K562 (cell line): ENCODE results near the gene PLXNA3. TPM values are rescaled to one million over a fixed set of nuclear protein-coding genes. Genes with fewer than 3 reads are reported as not detected.

Experiments
- ATAC-seq: fragments of 200-7000 bp; cut with Tn5 transposase; 3 replicates; pipeline ENCODE4 v1.9.1; 2020; ENCODE audit warnings: moderate library complexity
- BruUV-seq: library from RNA; stranded (reverse); fragments of 400-500 nt; replicated peaks from 2 replicates; lab custom pipeline; 2021; lab: Mats Ljungman, UMichigan
- CTCF ChIA-PET: fragments of 300-600 bp; formaldehyde crosslinking; extraction: SDS; loops from one replicate; lab custom pipeline; 2021; ENCODE audit warnings: low intra/inter-chr PET ratio; lab: Yijun Ruan, JAX
- POLR2A ChIA-PET: fragments of 300-600, 350-650 bp; sonication (Branson Sonifier 250); formaldehyde crosslinking; extraction: SDS; loops from one replicate; lab custom pipeline; 2021; ENCODE audit warnings: antibody characterized with exemption, inconsistent platforms; lab: Yijun Ruan, JAX
- DNase-seq, 4 experiments: peaks; one replicate each; pipeline versions ENCODE4 v3.0.0 to v3.0.0-alpha.2; 2011 to 2018; ENCODE audit warnings: low spot score in 3 of 4, mixed read lengths in 3 of 4; ENCODE audit errors: extremely low read depth in 1 of 4
- FAIRE-seq: peaks from 2 replicates; lab custom pipeline; 2011; peaks lifted over from hg19 to GRCh38; lab: Jason Lieb, UNC
- H2AFZ ChIP-seq: 2 replicates; pipeline ENCODE4 v1.6.0; 2011; ENCODE audit warnings: low read depth, low read length, control low read depth, inconsistent platforms
- H3K27ac ChIP-seq: fragments of 200-600 bp; 3 replicates; pipeline ENCODE4 v1.8.0; 2011; ENCODE audit warnings: low read depth, mild to moderate bottlenecking, control low read depth, inconsistent platforms, low read length, moderate library complexity, mixed read lengths; ENCODE audit errors: extremely low read depth
- H3K27me3 ChIP-seq, 2 experiments: fragments of 300-600 bp in 1 of 2; 2 replicates in 1 of 2; 3 replicates in 1 of 2; pipeline versions ENCODE4 v1.6.0 to v1.8.0; 2011; ENCODE audit warnings: inconsistent platforms in 2 of 2, low read length in 2 of 2, mild to moderate bottlenecking in 1 of 2, mixed read lengths in 1 of 2, moderate library complexity in 1 of 2; ENCODE audit not compliant: control insufficient read depth in 2 of 2, insufficient read depth in 2 of 2
- H3K36me3 ChIP-seq: fragments of 300-600 bp; 3 replicates; pipeline ENCODE4 v1.8.0; 2011; ENCODE audit warnings: mild to moderate bottlenecking, low read length, inconsistent platforms; ENCODE audit not compliant: control insufficient read depth, insufficient read depth
- H3K4me1 ChIP-seq, 2 experiments: fragments of 200-600 bp in 1 of 2; replicated peaks in 1 of 2; 2 replicates in 1 of 2; 3 replicates in 1 of 2; pipeline versions ENCODE4 v1.5.1 to v1.8.0; 2011; ENCODE audit warnings: inconsistent platforms in 2 of 2, low read length in 2 of 2, mild to moderate bottlenecking in 1 of 2, mixed read lengths in 1 of 2, moderate library complexity in 1 of 2; ENCODE audit not compliant: control insufficient read depth in 2 of 2, insufficient read depth in 2 of 2
- H3K4me2 ChIP-seq: 2 replicates; pipeline ENCODE4 v1.6.1; 2011; ENCODE audit warnings: low read length, control low read depth, inconsistent platforms, mixed read lengths; ENCODE audit not compliant: insufficient read depth
- H3K4me3 ChIP-seq: fragments of 200-600 bp; sonication (generic), shearing (Covaris generic); 2 replicates; pipeline ENCODE4 v1.5.1; 2016; ENCODE audit warnings: control low read depth, inconsistent platforms
- H3K79me2 ChIP-seq: fragments of 200-600 bp; 3 replicates; pipeline ENCODE4 v1.8.0; 2011; ENCODE audit warnings: low read length, inconsistent platforms; ENCODE audit not compliant: control insufficient read depth, insufficient read depth
- H3K9ac ChIP-seq, 2 experiments: 2 replicates each; pipeline versions ENCODE4 v1.6.0 to v1.6.1; 2011; ENCODE audit warnings: low read depth in 2 of 2, low read length in 2 of 2, control low read depth in 1 of 2, inconsistent platforms in 1 of 2, mild to moderate bottlenecking in 1 of 2, mixed read lengths in 1 of 2; ENCODE audit not compliant: insufficient read depth in 1 of 2
- H3K9me1 ChIP-seq: one replicate; pipeline ENCODE4 v1.6.0; 2011; ENCODE audit warnings: inconsistent platforms, mild to moderate bottlenecking, low read length, moderate library complexity; ENCODE audit not compliant: control insufficient read depth, insufficient read depth
- H3K9me3 ChIP-seq: replicated peaks from 2 replicates; pipeline ENCODE4 v1.5.1; 2011; ENCODE audit warnings: low read depth, low read length, inconsistent platforms; ENCODE audit not compliant: control insufficient read depth, insufficient read depth
- H4K20me1 ChIP-seq: replicated peaks from 2 replicates; pipeline ENCODE4 v1.6.1; 2011; ENCODE audit warnings: low read length, inconsistent platforms, mixed read lengths; ENCODE audit not compliant: control insufficient read depth, insufficient read depth
- ATF1 ChIP-seq, 2 experiments: fragments of 450-650 bp in 1 of 2; IDR thresholded peaks; 2 replicates each; pipeline ENCODE4 v1.6.1; 2016; ENCODE audit warnings: missing compliant biosample characterization in 1 of 2, missing genetic modification characterization in 1 of 2
- CC2D1A ChIP-seq: fragments of 450-650 bp; IDR thresholded peaks from 2 replicates; pipeline ENCODE4 v1.6.1; 2017; ENCODE audit warnings: mild to moderate bottlenecking
- GABPB1 ChIP-seq: sonication (generic); formaldehyde crosslinking; IDR thresholded peaks from 2 replicates; pipeline ENCODE4 v1.8.0; 2022; ENCODE audit warnings: mild to moderate bottlenecking, missing genetic modification reagents
- GTF2E2 ChIP-seq: fragments of 200-800 bp; sonication (Bioruptor generic); IDR thresholded peaks from 2 replicates; pipeline ENCODE4 v1.6.1; 2016; ENCODE audit warnings: missing genetic modification characterization, missing compliant biosample characterization
- HNRNPUL1 ChIP-seq: fragments of 200-400 bp; formaldehyde crosslinking; IDR thresholded peaks from 2 replicates; pipeline ENCODE4 v1.6.1; 2017; ENCODE audit warnings: low read length
- MCM5 ChIP-seq: fragments of 450-650 bp; IDR thresholded peaks from 2 replicates; pipeline ENCODE4 v1.6.1; 2016; ENCODE audit warnings: low read depth
- RBM22 ChIP-seq: fragments of 200-400 bp; formaldehyde crosslinking; IDR thresholded peaks from 2 replicates; pipeline ENCODE4 v1.6.1; 2018; ENCODE audit warnings: low read length, low read depth; ENCODE audit not compliant: poor library complexity, severe bottlenecking
- RCOR1 ChIP-seq, 2 experiments: IDR thresholded peaks; 2 replicates each; pipeline ENCODE4 v1.6.1; 2012; ENCODE audit warnings: low read depth in 2 of 2, low read length in 2 of 2, borderline replicate concordance in 1 of 2, improper control_type of control experiment in 1 of 2
- TGIF2 ChIP-seq: sonication (generic); formaldehyde crosslinking; IDR thresholded peaks from 2 replicates; pipeline ENCODE4 v1.8.1; 2022; ENCODE audit warnings: mild to moderate bottlenecking, missing genetic modification reagents, moderate library complexity
- ZFP1 ChIP-seq: fragments of 450-650 bp; formaldehyde crosslinking; IDR thresholded peaks from 2 replicates; pipeline ENCODE4 v1.4.0; 2020; ENCODE audit warnings: mild to moderate bottlenecking, mixed read lengths
- ZNF197 ChIP-seq: fragments of 200-800 bp; sonication (Bioruptor generic); IDR thresholded peaks from 2 replicates; pipeline ENCODE4 v1.6.1; 2016; ENCODE audit warnings: low read depth, missing genetic modification characterization, missing compliant biosample characterization
- ZNF217 ChIP-seq: sonication (generic); formaldehyde crosslinking; IDR thresholded peaks from 2 replicates; pipeline ENCODE4 v1.8.0; 2022; ENCODE audit warnings: mild to moderate bottlenecking, missing genetic modification reagents
- ZNF311 ChIP-seq: fragments of 250-450 bp; sonication (Bioruptor Pico); IDR thresholded peaks from 2 replicates; pipeline ENCODE4 v1.4.0; 2020; ENCODE audit warnings: mild to moderate bottlenecking, moderate library complexity
- WGBS: fragments of 100-300 bp; shearing (Covaris generic); methylation state at CpG from one replicate; pipeline ENCODE4 v1.1.6; 2016; ENCODE audit warnings: low coverage, mixed read lengths; ENCODE audit not compliant: insufficient coverage; ENCODE audit errors: missing lambda C conversion rate; 5-methylcytosine and 5-hydroxymethylcytosine counted together
- in situ Hi-C: fragments of 300-500 bp; cut with MboI; formaldehyde crosslinking; loops from 4 replicates; pipeline ENCODE4 v1.15.0; 2018; ENCODE audit warnings: inconsistent platforms, mixed read lengths
- intact Hi-C: fragments of 100-400 bp; cut with micrococcal nuclease; formaldehyde crosslinking; loops from 2 replicates; pipeline ENCODE4 v1.14.2; 2022
- polyA plus RNA-seq, 8 experiments: library from polyadenylated mRNA; depleted of rRNA in 4 of 8; stranded (reverse) in 5 of 8; unstranded in 3 of 8; fragments of >200 nt; fragmentation: Nextera tagmentation in 2 of 8; fragmentation: Illumina TruSeq in 1 of 8; extraction: Ambion mirVana in 2 of 8; extraction: Trizol in 1 of 8; gene quantifications; 2 replicates each; pipeline versions ENCODE4 v1.2.1 to v1.2.3, GENCODE V29; 2011 to 2014; ENCODE audit warnings: inconsistent platforms in 1 of 8, missing spikeins in 1 of 8
- total RNA-seq, 7 experiments: library from RNA; depleted of rRNA in 6 of 7; stranded (reverse); fragments of >200 nt in 6 of 7; fragmentation: Illumina TruSeq in 2 of 7; extraction: Trizol in 2 of 7; gene quantifications; 2 replicates each; pipeline versions ENCODE4 v1.2.1 to v1.2.3, GENCODE V29; 2011 to 2021; ENCODE audit warnings: low replicate concordance in 1 of 7
- TF ChIP-seq, protein P1 (sequence below): fragments of 450-650 bp; formaldehyde crosslinking; IDR thresholded peaks from 2 replicates; pipeline ENCODE4 v1.4.0; 2020; ENCODE audit warnings: mild to moderate bottlenecking, mixed read lengths
- TF ChIP-seq, protein P2 (sequence below): fragments of 450-650 bp; formaldehyde crosslinking; IDR thresholded peaks from 2 replicates; pipeline ENCODE4 v1.4.0; 2022; ENCODE audit warnings: mild to moderate bottlenecking, moderate library complexity
- TF ChIP-seq, protein P3 (sequence below): sonication (generic); formaldehyde crosslinking; IDR thresholded peaks from 2 replicates; pipeline ENCODE4 v1.8.0; 2023; ENCODE audit warnings: mild to moderate bottlenecking, missing genetic modification reagents

PLXNA3 gene
- total and polyA plus RNA-seq, 9 of the 15 experiments (the other 6 are each of a cell fraction or from before 2014, with no cell fraction given): 0.32 to 47.8 (median 7.5) TPM

DNA sequence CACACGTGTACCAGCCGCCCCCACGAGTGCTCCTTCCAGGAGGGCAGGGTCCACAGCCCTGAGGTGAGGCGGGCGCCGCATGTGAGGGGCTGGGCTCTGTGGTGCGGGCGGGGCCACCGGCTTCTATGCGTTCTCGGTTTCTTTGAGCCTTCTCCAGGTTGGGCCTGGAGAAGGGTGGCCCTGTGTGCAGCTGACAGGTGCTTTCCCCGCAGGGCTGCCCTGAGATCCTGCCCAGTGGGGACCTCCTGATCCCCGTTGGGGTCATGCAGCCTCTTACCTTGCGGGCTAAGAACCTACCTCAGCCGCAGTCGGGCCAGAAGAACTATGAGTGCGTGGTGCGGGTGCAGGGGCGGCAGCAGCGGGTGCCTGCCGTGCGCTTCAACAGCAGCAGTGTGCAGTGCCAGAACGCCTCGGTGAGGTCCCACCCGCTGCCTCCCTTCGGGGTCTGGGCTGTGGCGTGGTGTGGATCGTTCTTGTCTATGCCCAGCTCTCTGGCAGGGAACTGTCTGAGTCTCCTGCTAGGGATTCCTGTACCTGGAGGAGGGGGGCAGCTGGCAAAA lies 6.8 kb downstream of the PLXNA3 start:
- in situ Hi-C loops (no loop called here), intact Hi-C loops (no loop called here)
- 98% methylated on average over 7 of the region's 28 CpGs for WGBS
- TF ChIP-seq ATF1 (CRISPR knock-in tag; IDR thresholded peaks at IDR 0.05) (no peak), ATF1 (tag; IDR thresholded peaks at IDR 0.05) (no peak), MCM5 (no peak), TGIF2 (CRISPR knock-in tag) (no peak), RBM22 (no peak), ZNF217 (no peak), GTF2E2 (tag) (no peak), CC2D1A (no peak), ZNF311 (CRISPR knock-in tag) (no peak), HNRNPUL1 (no peak), ZNF197 (CRISPR knock-in tag) (no peak), ZFP1 (CRISPR knock-in tag) (no peak), GABPB1 (CRISPR knock-in tag) (no peak), RCOR1 (IDR thresholded peaks at IDR 0.05; ENCODE audit: borderline replicate concordance in 1 of 2, low read depth in 2 of 2, low read length in 2 of 2) (no peak)
- TF ChIP-seq, protein P1, sequence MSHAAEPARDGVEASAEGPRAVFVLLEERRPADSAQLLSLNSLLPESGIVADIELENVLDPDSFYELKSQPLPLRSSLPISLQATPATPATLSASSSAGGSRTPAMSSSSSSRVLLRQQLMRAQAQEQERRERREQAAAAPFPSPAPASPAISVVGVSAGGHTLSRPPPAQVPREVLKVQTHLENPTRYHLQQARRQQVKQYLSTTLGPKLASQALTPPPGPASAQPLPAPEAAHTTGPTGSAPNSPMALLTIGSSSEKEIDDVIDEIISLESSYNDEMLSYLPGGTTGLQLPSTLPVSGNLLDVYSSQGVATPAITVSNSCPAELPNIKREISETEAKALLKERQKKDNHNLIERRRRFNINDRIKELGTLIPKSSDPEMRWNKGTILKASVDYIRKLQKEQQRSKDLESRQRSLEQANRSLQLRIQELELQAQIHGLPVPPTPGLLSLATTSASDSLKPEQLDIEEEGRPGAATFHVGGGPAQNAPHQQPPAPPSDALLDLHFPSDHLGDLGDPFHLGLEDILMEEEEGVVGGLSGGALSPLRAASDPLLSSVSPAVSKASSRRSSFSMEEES (CRISPR knock-in tag): no peak
- TF ChIP-seq, protein P2, sequence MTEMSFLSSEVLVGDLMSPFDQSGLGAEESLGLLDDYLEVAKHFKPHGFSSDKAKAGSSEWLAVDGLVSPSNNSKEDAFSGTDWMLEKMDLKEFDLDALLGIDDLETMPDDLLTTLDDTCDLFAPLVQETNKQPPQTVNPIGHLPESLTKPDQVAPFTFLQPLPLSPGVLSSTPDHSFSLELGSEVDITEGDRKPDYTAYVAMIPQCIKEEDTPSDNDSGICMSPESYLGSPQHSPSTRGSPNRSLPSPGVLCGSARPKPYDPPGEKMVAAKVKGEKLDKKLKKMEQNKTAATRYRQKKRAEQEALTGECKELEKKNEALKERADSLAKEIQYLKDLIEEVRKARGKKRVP (CRISPR knock-in tag): no peak
- TF ChIP-seq, protein P3, sequence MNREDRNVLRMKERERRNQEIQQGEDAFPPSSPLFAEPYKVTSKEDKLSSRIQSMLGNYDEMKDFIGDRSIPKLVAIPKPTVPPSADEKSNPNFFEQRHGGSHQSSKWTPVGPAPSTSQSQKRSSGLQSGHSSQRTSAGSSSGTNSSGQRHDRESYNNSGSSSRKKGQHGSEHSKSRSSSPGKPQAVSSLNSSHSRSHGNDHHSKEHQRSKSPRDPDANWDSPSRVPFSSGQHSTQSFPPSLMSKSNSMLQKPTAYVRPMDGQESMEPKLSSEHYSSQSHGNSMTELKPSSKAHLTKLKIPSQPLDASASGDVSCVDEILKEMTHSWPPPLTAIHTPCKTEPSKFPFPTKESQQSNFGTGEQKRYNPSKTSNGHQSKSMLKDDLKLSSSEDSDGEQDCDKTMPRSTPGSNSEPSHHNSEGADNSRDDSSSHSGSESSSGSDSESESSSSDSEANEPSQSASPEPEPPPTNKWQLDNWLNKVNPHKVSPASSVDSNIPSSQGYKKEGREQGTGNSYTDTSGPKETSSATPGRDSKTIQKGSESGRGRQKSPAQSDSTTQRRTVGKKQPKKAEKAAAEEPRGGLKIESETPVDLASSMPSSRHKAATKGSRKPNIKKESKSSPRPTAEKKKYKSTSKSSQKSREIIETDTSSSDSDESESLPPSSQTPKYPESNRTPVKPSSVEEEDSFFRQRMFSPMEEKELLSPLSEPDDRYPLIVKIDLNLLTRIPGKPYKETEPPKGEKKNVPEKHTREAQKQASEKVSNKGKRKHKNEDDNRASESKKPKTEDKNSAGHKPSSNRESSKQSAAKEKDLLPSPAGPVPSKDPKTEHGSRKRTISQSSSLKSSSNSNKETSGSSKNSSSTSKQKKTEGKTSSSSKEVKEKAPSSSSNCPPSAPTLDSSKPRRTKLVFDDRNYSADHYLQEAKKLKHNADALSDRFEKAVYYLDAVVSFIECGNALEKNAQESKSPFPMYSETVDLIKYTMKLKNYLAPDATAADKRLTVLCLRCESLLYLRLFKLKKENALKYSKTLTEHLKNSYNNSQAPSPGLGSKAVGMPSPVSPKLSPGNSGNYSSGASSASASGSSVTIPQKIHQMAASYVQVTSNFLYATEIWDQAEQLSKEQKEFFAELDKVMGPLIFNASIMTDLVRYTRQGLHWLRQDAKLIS (CRISPR knock-in tag): no peak
- peaks cover 87% of the 10 kb centered on the region; the same call in 2 of the 3 replicates for H3K36me3 ChIP-seq
- no peaks in the 10 kb centered on the region for H3K9me1 ChIP-seq
- ChIA-PET CTCF (no interaction called here), POLR2A (interaction anchor here (1.2 to 2.0 kb wide), 3 partner anchors 9 to 12 kb away, joined by 3 to 6 read pairs (median 5); no protein-coding TSS in a partner anchor)
- H3K9me3 ChIP-seq: no peaks in the 10 kb centered on the region
- no peak for DNase-seq
- no peak overlapping the region for H3K27ac ChIP-seq
- no TSS peak for BruUV-seq
- no peak overlapping the region for H2AFZ ChIP-seq
- no peaks in the 10 kb centered on the region for H3K27me3 ChIP-seq
- H3K79me2 ChIP-seq: peaks cover 13% of the 10 kb centered on the region; the same call in 2 of the 3 replicates
- H4K20me1 ChIP-seq: no peaks in the 10 kb centered on the region
- FAIRE-seq: no peak
- peaks cover 0 to 29% of the 10 kb centered on the region in 2 experiments; a peak in 2 of 5 replicates for H3K4me1 ChIP-seq
- ATAC-seq: no peak
- no peak overlapping the region for H3K9ac ChIP-seq
- H3K4me3 ChIP-seq: no peak overlapping the region
- H3K4me2 ChIP-seq: no peak overlapping the region
